Islet precursor cell (in vitro differentiated cells): ENCODE data around the gene PAQR7.

ENCODE experiments used
- DNase-seq: peaks from one replicate; pipeline ENCODE4 v3.0.0-alpha.2; 2018

The PAQR7 gene

GRCh38 chr1:25902462-25902861 lies 27.0 kb upstream of the PAQR7 start:
- no peak for DNase-seq

DNA sequence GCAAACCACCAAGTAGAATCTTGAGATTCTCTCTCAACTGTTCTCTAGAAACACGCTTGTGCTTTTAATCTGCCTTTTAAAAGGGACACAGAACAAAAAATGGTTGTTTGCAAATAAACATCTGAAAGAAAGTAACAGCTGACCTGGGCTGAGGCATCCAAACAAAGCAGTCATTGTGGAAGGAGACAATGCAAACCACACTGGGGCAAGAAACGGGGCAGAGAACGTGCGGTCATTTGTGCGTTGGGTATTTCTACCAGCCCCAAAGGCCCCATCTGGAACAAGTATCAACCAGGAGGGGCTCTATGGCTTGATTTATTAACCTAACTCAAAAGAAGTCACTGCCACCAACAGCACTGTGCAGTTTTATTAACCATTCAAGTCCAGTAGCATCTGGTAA lies 24.7 kb upstream of the PAQR7 start:
- no peak for DNase-seq

DNA sequence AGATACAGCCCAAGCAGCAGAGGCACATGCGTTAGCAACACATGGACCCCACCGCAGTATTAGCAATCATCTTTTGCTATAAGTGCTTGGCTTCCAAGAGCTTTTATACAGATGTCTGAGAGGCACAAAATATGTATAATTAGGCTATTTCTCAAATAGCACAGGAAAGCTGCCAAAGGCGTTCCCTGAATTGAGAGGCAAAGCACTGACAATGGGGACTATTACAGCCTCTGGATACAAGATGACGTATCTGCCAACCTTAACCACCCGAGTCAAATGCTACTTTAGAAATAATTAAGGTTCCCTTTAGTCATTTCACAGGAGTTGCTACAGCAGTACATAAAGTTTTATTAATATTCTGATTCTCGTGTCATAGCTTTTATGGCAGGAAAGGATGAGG lies 24.3 kb upstream of the PAQR7 start:
- DNase-seq = no peak

DNA sequence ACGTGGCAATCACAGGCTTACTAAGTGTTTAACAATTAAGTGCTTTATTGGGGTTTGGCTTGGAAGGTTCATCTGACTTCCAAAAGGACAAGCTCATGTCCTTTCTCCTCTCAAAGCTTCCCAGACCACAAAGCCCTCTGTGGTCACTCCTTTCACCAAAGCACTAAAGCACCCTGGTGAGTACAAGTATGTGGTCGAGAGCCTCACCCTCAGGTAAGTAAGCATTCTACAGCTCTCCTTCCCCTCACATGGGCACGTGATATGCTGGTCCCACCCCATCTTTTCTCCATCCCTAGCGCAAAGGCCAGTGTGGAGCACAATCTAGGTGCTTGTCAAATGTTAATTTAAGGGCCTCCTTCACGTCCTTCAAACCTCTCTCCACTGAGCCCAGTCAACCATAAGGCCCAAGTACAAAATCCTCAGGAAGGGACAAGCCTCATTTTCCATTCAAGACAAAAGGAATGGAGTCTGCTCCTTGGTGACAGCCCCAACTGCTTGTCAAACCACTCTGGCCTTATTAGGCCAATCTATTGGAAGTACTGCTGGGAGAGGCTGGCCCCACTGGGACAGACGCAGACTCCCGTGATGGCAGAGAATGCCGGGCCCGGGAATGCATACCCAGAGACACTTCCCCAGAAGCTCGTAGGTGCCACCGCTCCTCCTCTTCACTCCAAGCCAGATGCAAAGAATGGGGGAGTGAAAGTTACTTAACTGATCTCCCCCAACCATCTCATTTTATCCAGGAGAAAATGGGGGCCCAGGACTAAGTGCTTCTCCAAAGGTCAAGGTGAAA lies 22.9 kb upstream of the PAQR7 start:
- DNase-seq = no peak

- DNase-seq = no peak
These were observed 22.2 kb upstream of the PAQR7 start for GRCh38 chr1:25897754-25898153.

- no peak for DNase-seq
These were observed 20.8 kb upstream of the PAQR7 start for GRCh38 chr1:25896266-25896665.

GRCh38 chr1:25895365-25895990 lies 20.0 kb upstream of the PAQR7 start:
- DNase-seq = peak; percentile 95

DNA sequence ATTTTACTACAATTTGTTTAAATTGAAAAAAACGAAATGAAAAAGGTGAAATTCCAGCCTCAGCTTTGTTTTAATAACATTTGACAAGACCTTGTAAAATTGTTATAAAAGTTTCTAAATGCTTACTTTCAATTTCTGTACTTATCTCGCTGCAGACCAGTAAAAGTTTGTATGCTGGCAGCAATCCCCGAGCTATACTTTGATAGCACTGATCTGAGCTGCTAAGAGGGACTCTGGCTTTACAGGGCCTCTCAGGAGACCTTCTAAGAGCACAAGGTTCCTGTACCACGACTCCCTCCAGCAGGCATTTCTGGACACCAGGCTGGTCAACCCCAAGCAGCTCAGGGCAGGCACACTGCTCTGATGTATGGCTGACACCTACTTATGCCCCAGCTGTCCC lies 17.6 kb upstream of the PAQR7 start:
- no peak for DNase-seq

DNA sequence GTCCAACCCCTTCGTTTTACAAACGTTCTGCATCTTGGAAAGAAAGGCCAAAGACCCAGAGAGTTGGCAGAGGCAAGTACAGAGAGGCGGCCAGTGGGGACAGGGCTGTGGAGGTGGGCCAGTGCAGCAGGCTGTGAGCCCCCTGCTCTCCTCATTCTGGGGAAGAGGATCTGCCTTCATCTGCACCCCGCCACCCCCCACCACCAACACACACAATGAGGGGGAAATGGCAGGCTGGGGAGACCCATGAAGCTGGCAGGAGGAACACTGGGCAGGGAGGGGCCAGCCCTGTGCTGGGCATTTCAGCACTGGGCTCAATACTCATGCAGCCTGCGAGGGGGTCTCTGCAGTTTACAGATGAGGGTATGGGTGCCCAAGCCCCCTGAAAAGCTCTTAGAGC lies 16.1 kb upstream of the PAQR7 start:
- DNase-seq = no peak

GRCh38 chr1:25890239-25891034 lies 14.9 kb upstream of the PAQR7 start:
- peak; percentile 97 for DNase-seq

GRCh38 chr1:25889470-25889869 lies 14.0 kb upstream of the PAQR7 start:
- DNase-seq = no peak

- no peak for DNase-seq
These were observed 13.0 kb upstream of the PAQR7 start for GRCh38 chr1:25888426-25888987.

DNA sequence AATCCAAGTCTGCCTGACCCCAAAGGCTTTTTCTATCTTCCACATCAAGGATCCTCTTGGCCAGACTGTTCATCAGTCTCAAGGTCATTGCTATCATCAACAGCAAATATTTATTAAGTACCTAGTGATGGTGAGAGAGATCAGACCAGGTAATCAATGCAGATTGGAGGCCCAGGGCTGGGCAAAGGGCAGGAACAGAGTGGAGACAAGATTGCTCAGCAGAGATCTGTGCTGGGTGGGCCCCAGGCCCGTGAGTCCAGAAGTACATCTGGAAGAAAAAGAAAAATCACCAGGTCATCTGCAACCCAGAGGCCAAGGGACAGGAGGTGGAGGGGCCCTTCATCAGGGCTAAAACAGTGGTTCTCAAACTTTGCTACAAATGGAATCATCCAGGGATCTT lies 10.1 kb upstream of the PAQR7 start:
- DNase-seq = no peak

DNA sequence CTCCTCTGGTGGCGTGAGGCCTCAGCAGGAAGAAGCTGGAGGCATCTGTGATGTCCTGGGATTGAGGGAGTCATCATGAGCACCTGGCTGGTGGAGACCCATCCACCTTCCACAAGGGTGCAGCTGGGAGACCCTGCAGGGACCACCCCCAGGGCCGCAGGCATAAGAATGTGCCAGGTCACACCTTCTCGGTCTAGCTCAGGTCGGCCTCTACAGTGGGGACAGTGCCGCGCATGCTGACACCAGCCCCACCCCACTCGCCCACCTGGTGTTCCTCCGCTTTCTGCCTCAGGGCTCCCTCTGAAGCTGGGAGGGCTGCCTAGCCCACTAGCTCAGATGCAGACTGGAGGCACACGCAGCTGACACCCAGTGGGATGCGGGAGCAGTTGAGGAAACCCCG lies 5.8 kb upstream of the PAQR7 start:
- no peak for DNase-seq

GRCh38 chr1:25880518-25880917 lies 5.0 kb upstream of the PAQR7 start:
- no peak for DNase-seq

GRCh38 chr1:25879675-25880074 lies 4.2 kb upstream of the PAQR7 start:
- DNase-seq = no peak

DNA sequence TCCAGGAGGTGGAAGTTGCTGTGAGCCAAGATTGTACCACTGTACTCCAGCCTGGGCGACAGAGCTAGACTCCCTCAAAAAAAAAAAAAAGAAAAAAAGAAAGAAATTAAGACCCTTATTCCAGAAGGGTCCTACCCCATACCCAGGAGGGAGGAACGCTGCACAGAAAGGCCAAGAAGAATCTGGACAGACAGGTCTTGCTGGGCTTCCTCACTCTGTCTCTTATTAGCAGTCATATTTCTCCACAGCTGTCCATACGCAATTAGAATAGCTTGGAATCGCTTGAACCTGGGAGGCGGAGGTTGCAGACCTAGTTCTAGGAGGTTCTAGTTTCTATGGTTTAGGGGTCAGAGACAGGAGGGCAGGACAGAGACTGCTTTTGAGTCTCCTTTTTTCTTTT lies 3.2 kb upstream of the PAQR7 start:
- no peak for DNase-seq

- no peak for DNase-seq
These were observed 1.6 kb upstream of the PAQR7 start for GRCh38 chr1:25877155-25877554.

DNA sequence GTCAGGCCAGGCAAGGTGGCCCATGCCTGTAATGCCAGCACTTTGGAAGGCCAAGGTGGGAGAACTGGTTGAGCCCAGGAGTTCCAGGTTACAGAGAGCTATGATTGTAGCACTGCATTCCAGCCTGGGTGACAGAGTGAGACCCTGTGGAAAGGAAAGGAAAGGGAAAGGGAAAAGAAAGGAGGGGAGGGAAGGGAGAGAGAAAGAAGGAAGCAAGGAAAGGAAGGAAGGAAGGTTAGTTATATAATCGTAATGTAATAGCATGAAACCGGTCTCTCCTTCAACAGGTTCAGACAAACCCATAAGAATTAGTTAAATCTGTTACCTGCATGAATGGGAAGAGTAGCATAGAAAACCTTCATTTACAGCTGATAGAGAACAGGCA lies 1.2 kb upstream of the PAQR7 start:
- no peak for DNase-seq

GRCh38 chr1:25875856-25876692 lies 566 bp upstream of the PAQR7 start:
- no peak for DNase-seq

GRCh38 chr1:25874635-25875153 lies 814 bp downstream of the PAQR7 start:
- DNase-seq = no peak

DNA sequence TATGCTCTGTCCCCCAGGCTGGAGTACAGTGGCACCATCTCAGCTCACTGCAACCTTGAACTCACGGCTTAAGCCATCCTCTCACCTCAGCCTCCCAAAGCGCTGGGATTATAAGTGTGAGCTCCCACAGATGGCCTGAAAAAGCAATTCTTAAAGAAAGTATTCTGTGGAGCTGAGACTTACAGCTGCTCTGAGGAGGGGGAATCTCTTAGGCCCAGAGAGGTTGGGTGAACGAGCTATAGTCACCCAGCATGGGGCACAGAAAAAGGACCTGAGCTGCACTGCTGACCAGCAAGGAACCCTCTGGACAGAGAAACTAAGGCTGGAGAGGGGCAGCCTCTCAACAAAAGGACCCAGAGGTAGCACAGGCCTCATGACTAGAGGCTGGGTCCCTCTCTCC lies 1.3 kb downstream of the PAQR7 start:
- DNase-seq = no peak

DNA sequence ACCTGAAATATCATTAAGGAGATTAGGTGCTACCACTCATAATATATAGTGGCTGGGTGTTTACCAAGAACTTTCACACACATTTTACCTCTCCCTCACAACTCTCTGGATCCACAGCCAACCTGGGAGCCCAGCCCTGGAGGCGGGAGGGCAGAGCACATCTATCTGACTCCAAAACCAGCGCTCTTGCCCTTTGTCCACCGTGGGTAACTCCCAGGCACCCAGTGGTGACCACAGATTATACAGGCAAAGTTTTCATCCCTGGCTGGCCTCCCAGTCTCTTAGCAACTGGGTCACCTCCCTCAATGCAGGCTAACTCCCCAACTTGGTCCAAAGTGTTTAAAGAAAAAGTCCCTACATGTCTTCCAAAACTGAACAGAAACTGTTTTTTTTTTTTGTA lies 2.4 kb downstream of the PAQR7 start:
- DNase-seq = no peak
